Caco-2 (cell line): Measurements from ENCODE around the gene GTPBP1. TPM values are rescaled to one million over a fixed set of nuclear protein-coding genes. Genes with fewer than 3 reads are reported as not detected.
A peak's percentile ranks its signal among the peaks of the same experiment; 100 is the strongest.

Experiments
- BruUV-seq: library from RNA; stranded (reverse); fragments of 400-500 nt; replicated peaks from 2 replicates; lab custom pipeline; 2021; lab: Mats Ljungman, UMichigan
- CTCF ChIA-PET: fragments of 300-600 bp; sonication (Branson Sonifier 250); formaldehyde crosslinking; loops from one replicate; lab custom pipeline; 2022; ENCODE audit warnings: antibody characterized with exemption; lab: Charles Lee
- POLR2A ChIA-PET: fragments of 300-600 bp; sonication (Branson Sonifier 250); formaldehyde crosslinking; loops from one replicate; lab custom pipeline; 2022; ENCODE audit warnings: antibody characterized with exemption; lab: Charles Lee
- DNase-seq, 2 experiments: peaks; one replicate each; pipeline versions ENCODE4 v3.0.0 to v3.0.0-alpha.2; 2020 to 2022
- H3K27me3 ChIP-seq: replicated peaks from 2 replicates; pipeline ENCODE4 v1.6.0; 2011; ENCODE audit warnings: low read length; ENCODE audit not compliant: control insufficient read depth, insufficient read depth
- H3K36me3 ChIP-seq: 2 replicates; pipeline ENCODE4 v1.5.1; 2011; ENCODE audit warnings: low read length; ENCODE audit not compliant: control insufficient read depth, insufficient read depth
- H3K4me1 ChIP-seq: fragments of 250-450 bp; sonication (Bioruptor Pico); 2 replicates; pipeline ENCODE4 v1.5.1; 2020; ENCODE audit warnings: mild to moderate bottlenecking
- H3K4me3 ChIP-seq: 2 replicates; pipeline ENCODE4 v1.5.1; 2011; ENCODE audit warnings: low read depth, mild to moderate bottlenecking, control low read depth, low read length
- H3K9me3 ChIP-seq: fragments of 250-450 bp; sonication (Bioruptor Pico); 2 replicates; pipeline ENCODE4 v1.5.1; 2020; ENCODE audit warnings: mild to moderate bottlenecking, moderate library complexity
- H3K27ac Mint-ChIP-seq: one replicate; pipeline ENCODE4 v1.8.0; 2022; ENCODE audit warnings: mixed read lengths; ENCODE audit not compliant: unreplicated experiment
- H3K27me3 Mint-ChIP-seq: one replicate; pipeline ENCODE4 v1.8.0; 2022; ENCODE audit warnings: mixed read lengths; ENCODE audit not compliant: insufficient read depth, unreplicated experiment
- H3K36me3 Mint-ChIP-seq: one replicate; pipeline ENCODE4 v1.8.0; 2022; ENCODE audit warnings: mild to moderate bottlenecking, mixed read lengths; ENCODE audit not compliant: insufficient read depth, unreplicated experiment
- H3K4me1 Mint-ChIP-seq: one replicate; pipeline ENCODE4 v1.8.0; 2022; ENCODE audit warnings: low read depth, mixed read lengths; ENCODE audit not compliant: unreplicated experiment
- H3K4me3 Mint-ChIP-seq: one replicate; pipeline ENCODE4 v1.8.0; 2022; ENCODE audit warnings: mild to moderate bottlenecking, moderate library complexity, mixed read lengths; ENCODE audit not compliant: unreplicated experiment
- H3K9me3 Mint-ChIP-seq: one replicate; pipeline ENCODE4 v1.8.0; 2022; ENCODE audit warnings: mixed read lengths; ENCODE audit not compliant: unreplicated experiment
- intact Hi-C: fragments of 100-400 bp; cut with micrococcal nuclease; formaldehyde crosslinking; loops from one replicate; pipeline ENCODE4 v1.10.0; 2022; ENCODE audit not compliant: unreplicated experiment
- total RNA-seq: library from RNA; stranded (reverse); gene quantifications from 2 replicates; pipeline ENCODE4 v1.2.3, GENCODE V29; 2022
- TF ChIP-seq, protein P1 (sequence below), 2 experiments: fragments of 200-600 bp in 1 of 2; IDR thresholded peaks; 1 replicate in 1 of 2; 2 replicates in 1 of 2; pipeline versions ENCODE4 v1.5.1 to v1.8.0; 2011 to 2022; ENCODE audit warnings: antibody characterized with exemption in 1 of 2, control low read depth in 1 of 2, inconsistent platforms in 1 of 2, low read depth in 1 of 2, low read length in 1 of 2, mild to moderate bottlenecking in 1 of 2, moderate library complexity in 1 of 2; ENCODE audit not compliant: insufficient read depth in 1 of 2, severe bottlenecking in 1 of 2, unreplicated experiment in 1 of 2

Gene GTPBP1
- total RNA-seq, 1 experiment from 2014 or later = 47.2 TPM

GRCh38 chr22:38700270-38700788, 5.4 kb upstream of the GTPBP1 start:
- H3K4me1 ChIP-seq = peaks cover 38% of the 10 kb centered on the region
- Mint-ChIP-seq H3K36me3 (peaks cover 59% of the 10 kb centered on the region), H3K27ac (peak overlapping the region; percentile 95), H3K4me1 (peaks cover 16% of the 10 kb centered on the region), H3K27me3 (no peaks in the 10 kb centered on the region), H3K9me3 (no peaks in the 10 kb centered on the region), H3K4me3 (peak overlapping the region; percentile 87)
- H3K36me3 ChIP-seq = peaks cover 2% of the 10 kb centered on the region; the same call in 1 of the 2 replicates
- peak in 1 of 2 experiments; percentile 65 for DNase-seq
- intact Hi-C loops = no loop called here
- ChIA-PET CTCF (interaction anchor here (1.9 kb wide), 1 partner anchor 18 kb away, joined by 8 read pairs; the partner anchor contains the start of gene TOMM22), POLR2A (interaction anchor here (0.7 kb wide), 1 partner anchor 162 kb away, joined by 4 read pairs; no protein-coding TSS in a partner anchor)
- no peaks in the 10 kb centered on the region for H3K27me3 ChIP-seq
- no peaks in the 10 kb centered on the region for H3K9me3 ChIP-seq
- TF ChIP-seq, protein P1, sequence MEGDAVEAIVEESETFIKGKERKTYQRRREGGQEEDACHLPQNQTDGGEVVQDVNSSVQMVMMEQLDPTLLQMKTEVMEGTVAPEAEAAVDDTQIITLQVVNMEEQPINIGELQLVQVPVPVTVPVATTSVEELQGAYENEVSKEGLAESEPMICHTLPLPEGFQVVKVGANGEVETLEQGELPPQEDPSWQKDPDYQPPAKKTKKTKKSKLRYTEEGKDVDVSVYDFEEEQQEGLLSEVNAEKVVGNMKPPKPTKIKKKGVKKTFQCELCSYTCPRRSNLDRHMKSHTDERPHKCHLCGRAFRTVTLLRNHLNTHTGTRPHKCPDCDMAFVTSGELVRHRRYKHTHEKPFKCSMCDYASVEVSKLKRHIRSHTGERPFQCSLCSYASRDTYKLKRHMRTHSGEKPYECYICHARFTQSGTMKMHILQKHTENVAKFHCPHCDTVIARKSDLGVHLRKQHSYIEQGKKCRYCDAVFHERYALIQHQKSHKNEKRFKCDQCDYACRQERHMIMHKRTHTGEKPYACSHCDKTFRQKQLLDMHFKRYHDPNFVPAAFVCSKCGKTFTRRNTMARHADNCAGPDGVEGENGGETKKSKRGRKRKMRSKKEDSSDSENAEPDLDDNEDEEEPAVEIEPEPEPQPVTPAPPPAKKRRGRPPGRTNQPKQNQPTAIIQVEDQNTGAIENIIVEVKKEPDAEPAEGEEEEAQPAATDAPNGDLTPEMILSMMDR (IDR thresholded peaks at IDR 0.05; ENCODE audit: insufficient read depth in 1 of 2, low read depth in 1 of 2, low read length in 1 of 2, severe bottlenecking in 1 of 2, unreplicated experiment in 1 of 2) = no peak
- peak overlapping the region; percentile 88 for H3K4me3 ChIP-seq
- BruUV-seq = no TSS peak

DNA sequence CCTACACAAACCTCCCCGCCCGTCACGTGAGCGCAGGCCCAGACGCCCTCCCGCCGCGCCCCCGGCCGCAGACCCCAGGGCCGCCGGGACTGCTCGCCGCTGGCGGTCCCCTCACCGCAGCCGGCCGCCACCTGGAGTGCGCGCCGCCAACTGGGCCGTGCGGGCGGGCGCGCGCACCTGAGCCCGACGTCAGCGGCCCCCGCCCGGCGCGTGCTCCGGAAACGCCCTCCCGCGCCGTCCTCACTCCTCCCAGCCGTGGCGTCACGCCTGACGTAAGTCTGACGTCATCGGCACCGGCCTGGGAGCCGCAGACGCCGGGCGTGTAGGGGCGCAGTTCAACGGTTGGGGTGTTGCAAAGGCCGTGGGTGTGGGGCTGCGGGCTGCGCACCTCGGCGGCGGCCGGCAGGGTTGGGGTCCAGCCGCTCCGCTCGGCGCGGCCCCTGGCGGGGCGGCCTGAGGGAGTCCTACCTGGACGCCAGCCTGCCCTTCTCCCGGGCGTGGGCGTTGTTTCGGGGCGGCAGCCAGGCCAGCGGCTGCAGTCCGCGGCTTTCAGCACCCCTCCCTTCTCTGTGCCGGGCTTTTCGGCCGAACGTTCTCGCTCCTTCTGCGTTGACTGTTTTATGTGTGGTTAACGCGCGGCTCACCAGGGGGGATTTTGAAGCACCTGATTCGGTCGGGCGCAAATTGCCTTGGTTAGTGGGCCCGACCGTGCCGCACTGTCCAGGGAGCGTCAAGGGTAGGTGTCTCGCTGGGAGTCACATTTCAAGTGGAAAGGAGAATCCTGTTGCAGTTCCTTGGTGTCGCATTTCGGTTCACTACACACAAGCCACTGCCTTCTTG, 4.7 kb upstream of the GTPBP1 start, which contains the start of gene JOSD1:
Gene JOSD1, minus strand, starts transcription at position 155 of the 840 bp plus-strand sequence. CDS start 956 bp downstream, outside the sequence.
- POLR2A ChIA-PET = no interaction called here
- intact Hi-C loops = no loop called here
- TSS peak; percentile 77 for BruUV-seq
- Histone ChIP-seq H3K4me3 (peak within 1 kb of the TSS; percentile 88), H3K27me3 (no peaks in the 10 kb centered on the region), H3K9me3 (no peaks in the 10 kb centered on the region), H3K36me3 (peaks cover 2% of the 10 kb centered on the region; the same call in 1 of the 2 replicates), H3K4me1 (peaks cover 31% of the 10 kb centered on the region)
- peak; percentile 94 to 97 for DNase-seq
- no peaks in the 10 kb centered on the region for H3K27me3 Mint-ChIP-seq
- peak within 1 kb of the TSS; percentile 87 for H3K4me3 Mint-ChIP-seq
- peak within 1 kb of the TSS; percentile 95 for H3K27ac Mint-ChIP-seq
- CTCF ChIA-PET = no interaction called here
- H3K36me3 Mint-ChIP-seq = peaks cover 64% of the 10 kb centered on the region
- H3K4me1 Mint-ChIP-seq = peaks cover 16% of the 10 kb centered on the region
- no peaks in the 10 kb centered on the region for H3K9me3 Mint-ChIP-seq
- TF ChIP-seq, protein P1 (IDR thresholded peaks at IDR 0.05; ENCODE audit: insufficient read depth in 1 of 2, low read depth in 1 of 2, low read length in 1 of 2, severe bottlenecking in 1 of 2, unreplicated experiment in 1 of 2) = peak in 1 of 2 experiments; percentile 13

- no peaks in the 10 kb centered on the region for H3K27me3 ChIP-seq
- no peaks in the 10 kb centered on the region for H3K9me3 ChIP-seq
- H3K4me3 Mint-ChIP-seq = peak overlapping the region; percentile 89
- no peaks in the 10 kb centered on the region for H3K9me3 Mint-ChIP-seq
- no peak for DNase-seq
- H3K36me3 ChIP-seq = no peaks in the 10 kb centered on the region
- no TSS peak for BruUV-seq
- H3K4me3 ChIP-seq = peak overlapping the region; percentile 38
- POLR2A ChIA-PET = interaction anchor here (0.6 to 1.6 kb wide), 3 partner anchors 8 to 194 kb away, joined by 17 to 21 read pairs (median 19); partner anchors contain the start of gene TOMM22
- peaks cover 9% of the 10 kb centered on the region for H3K4me1 Mint-ChIP-seq
- intact Hi-C loops = loop anchor here (1.0 to 5.0 kb wide), 2 partner anchors 10 to 53 kb away; partner anchors contain the start of gene SUN2
- CTCF ChIA-PET = interaction anchor here (0.6 kb wide), 1 partner anchor 9 kb away, joined by 3 read pairs; no protein-coding TSS in a partner anchor
- H3K27me3 Mint-ChIP-seq = no peaks in the 10 kb centered on the region
- TF ChIP-seq, protein P1 (IDR thresholded peaks at IDR 0.05; ENCODE audit: insufficient read depth in 1 of 2, low read depth in 1 of 2, low read length in 1 of 2, severe bottlenecking in 1 of 2, unreplicated experiment in 1 of 2) = no peak
- peak overlapping the region; percentile 88 for H3K27ac Mint-ChIP-seq
- H3K4me1 ChIP-seq = peaks cover 13% of the 10 kb centered on the region
- peaks cover 37% of the 10 kb centered on the region for H3K36me3 Mint-ChIP-seq
Observed at GRCh38 chr22:38704654-38705234, 1.0 kb upstream of the GTPBP1 start.
